Naive thymus-derived CD8-positive, alpha-beta T cell (primary cell): ENCODE data around the gene RET. TPM values are rescaled to one million over a fixed set of nuclear protein-coding genes. Genes with fewer than 3 reads are reported as not detected.

ENCODE experiments used
- ATAC-seq, 2 donors: fragments of 150-1000 bp; cut with Tn5 transposase in 1 of 2; sonication (Bioruptor Pico), chemical (Tn5 transposase) in 1 of 2; 1 replicate in 1 of 2; 2 replicates in 1 of 2; pipeline ENCODE4 v1.10.0; 2021; ENCODE audit warnings: mild to moderate bottlenecking in 2 of 2, moderate library complexity in 2 of 2
- POLR2A ChIA-PET: fragments of 350-600 bp; sonication (Branson Sonifier 250); formaldehyde crosslinking; loops from one replicate; lab custom pipeline; 2021; ENCODE audit warnings: antibody characterized with exemption; lab: Charles Lee
- DNase-seq, 10 donors: peaks; one replicate each; pipeline versions ENCODE4 v3.0.0 to v3.0.0-alpha.2; 2020 to 2022
- H3K27ac Mint-ChIP-seq, 10 donors: one replicate each; pipeline ENCODE4 v1.8.0; 2020 to 2022; ENCODE audit warnings: mild to moderate bottlenecking in 10 of 10, mixed read lengths in 10 of 10, moderate library complexity in 4 of 10, inconsistent platforms in 1 of 10
- H3K27me3 Mint-ChIP-seq, 5 donors: one replicate each; pipeline ENCODE4 v1.8.0; 2021 to 2022; ENCODE audit warnings: mixed read lengths in 5 of 5
- H3K36me3 Mint-ChIP-seq, 3 donors: one replicate each; pipeline ENCODE4 v1.8.0; 2020 to 2022; ENCODE audit warnings: mixed read lengths in 3 of 3, mild to moderate bottlenecking in 2 of 3, inconsistent platforms in 1 of 3
- H3K4me1 Mint-ChIP-seq, 4 donors: one replicate each; pipeline ENCODE4 v1.8.0; 2021 to 2022; ENCODE audit warnings: mixed read lengths in 4 of 4
- H3K4me3 Mint-ChIP-seq, 10 donors: one replicate each; pipeline ENCODE4 v1.8.0; 2020 to 2022; ENCODE audit warnings: mild to moderate bottlenecking in 10 of 10, mixed read lengths in 10 of 10, moderate library complexity in 6 of 10, inconsistent platforms in 1 of 10
- H3K9me3 Mint-ChIP-seq, 9 donors: one replicate each; pipeline ENCODE4 v1.8.0; 2020 to 2022; ENCODE audit warnings: mixed read lengths in 9 of 9, mild to moderate bottlenecking in 3 of 9, inconsistent platforms in 1 of 9, moderate library complexity in 1 of 9
- polyA plus RNA-seq, 3 donors: library from polyadenylated mRNA; unstranded; fragments of 300-500 nt; fragmentation: Illumina TruSeq; gene quantifications; one replicate each; pipeline ENCODE4 v1.2.3, GENCODE V29; 2021
- total RNA-seq, 8 experiments: library from RNA in 2 of 8; stranded (reverse) in 2 of 8; gene quantifications; one replicate each; pipeline ENCODE4 v1.2.3 and lab custom pipeline; 2021 to 2026

Gene RET
- total and polyA plus RNA-seq, 5 experiments from 2014 or later: not detected

DNA sequence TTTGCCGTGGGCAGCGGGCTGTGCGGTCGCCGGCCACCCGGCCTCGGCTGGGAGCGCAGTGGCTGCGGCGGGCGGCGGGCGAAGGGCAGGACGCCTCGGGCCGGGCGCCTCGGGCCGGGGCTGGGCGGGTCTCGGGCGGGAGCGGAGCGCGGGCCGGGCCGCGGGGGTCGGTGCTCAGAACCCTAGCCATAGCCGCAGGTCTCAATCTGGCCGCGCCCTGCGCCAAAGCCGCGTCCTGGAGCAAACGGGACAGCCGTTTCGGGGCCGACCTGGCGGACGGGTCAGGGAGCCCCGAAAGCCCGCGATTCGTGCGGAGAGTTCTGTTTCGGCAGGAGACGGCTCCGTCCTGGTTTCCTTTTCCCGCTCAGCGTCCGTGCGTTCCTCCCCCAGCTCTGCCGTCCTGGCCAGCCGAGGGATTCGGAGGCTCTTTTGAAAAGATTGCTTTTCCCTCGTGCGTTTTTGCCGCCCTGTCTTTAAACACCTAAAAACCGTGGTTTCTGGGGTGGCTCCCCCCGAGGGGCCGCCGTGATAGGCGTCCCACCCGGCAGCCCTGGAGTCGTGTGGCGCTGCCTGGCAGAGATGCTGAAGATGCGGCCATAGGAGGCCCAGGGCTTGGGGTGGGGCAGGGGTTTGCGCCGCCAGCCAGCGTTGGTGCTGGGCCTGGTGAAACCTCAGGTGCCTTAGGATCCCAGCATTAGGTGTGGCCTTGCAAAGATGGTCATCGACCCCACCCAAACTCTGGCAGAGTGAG lies 727 bp downstream of the RET start:
- no peaks in the 10 kb centered on the region for H3K9me3 Mint-ChIP-seq
- DNase-seq (no peak), ATAC-seq (no peak)
- H3K4me3 Mint-ChIP-seq: peak overlapping the region; percentile 30 to 74 (median 62)
- peaks cover 0 to 7% (median 3%) of the 10 kb centered on the region in 4 donors for H3K4me1 Mint-ChIP-seq
- POLR2A ChIA-PET: no interaction called here
- H3K27ac Mint-ChIP-seq: no peak overlapping the region
- H3K27me3 Mint-ChIP-seq: peaks cover 11 to 54% (median 40%) of the 10 kb centered on the region in 5 donors
- no peaks in the 10 kb centered on the region for H3K36me3 Mint-ChIP-seq

DNA sequence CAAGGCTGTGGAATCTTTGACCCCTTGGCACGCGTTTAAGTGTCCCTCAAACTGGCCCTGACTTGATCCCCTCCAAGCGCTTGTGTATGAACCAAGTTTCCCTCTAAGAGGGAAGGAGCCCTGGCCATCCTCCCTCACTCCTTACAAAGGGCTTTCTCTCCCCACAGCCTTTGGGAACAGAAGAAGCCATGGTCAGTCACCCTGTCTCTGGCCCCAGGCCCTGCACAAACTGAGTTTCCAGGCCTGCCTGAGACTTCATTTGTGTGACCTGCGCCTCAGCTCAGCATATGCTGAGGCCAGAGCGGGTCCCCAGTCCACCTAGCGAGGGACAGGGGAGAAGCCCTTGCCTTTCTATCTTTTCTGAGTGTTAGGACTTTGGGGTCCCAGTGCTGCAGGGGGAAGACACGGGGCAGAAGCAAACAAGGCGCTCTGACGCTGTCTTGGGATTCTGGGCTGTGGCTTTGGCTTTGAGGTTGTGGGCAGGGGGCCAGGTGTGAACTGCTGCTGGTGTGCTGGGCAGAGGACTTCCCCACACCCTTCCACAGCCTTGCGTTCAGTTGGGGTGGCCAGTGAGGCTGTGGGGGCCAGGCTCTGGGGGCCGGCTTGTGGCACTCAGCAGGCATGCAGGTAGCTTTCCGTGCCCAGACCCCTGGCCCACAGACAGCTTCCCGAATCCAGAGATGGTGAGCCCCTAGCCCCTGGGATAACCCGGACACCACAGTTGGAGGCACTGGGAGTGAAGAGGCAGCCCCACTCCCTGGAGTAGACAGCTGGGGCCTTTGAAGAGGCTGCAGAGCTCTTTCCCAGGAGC lies 1.5 kb downstream of the RET start:
- POLR2A ChIA-PET: no interaction called here
- peaks cover 0 to 7% (median 3%) of the 10 kb centered on the region in 4 donors for H3K4me1 Mint-ChIP-seq
- H3K27me3 Mint-ChIP-seq: peaks cover 11 to 61% (median 37%) of the 10 kb centered on the region in 5 donors
- H3K9me3 Mint-ChIP-seq: no peaks in the 10 kb centered on the region
- no peak for DNase-seq
- no peak for ATAC-seq
- H3K36me3 Mint-ChIP-seq: no peaks in the 10 kb centered on the region
- H3K4me3 Mint-ChIP-seq: peak overlapping the region in 9 of 10 donors; percentile 10 to 60 (median 44)
- H3K27ac Mint-ChIP-seq: no peak overlapping the region

- Mint-ChIP-seq H3K27ac (no peak overlapping the region), H3K4me1 (peaks cover 0 to 7% (median 4%) of the 10 kb centered on the region in 4 donors), H3K9me3 (no peaks in the 10 kb centered on the region), H3K27me3 (peaks cover 11 to 63% (median 39%) of the 10 kb centered on the region in 5 donors), H3K4me3 (peak overlapping the region in 5 of 10 donors; percentile 9 to 60 (median 30)), H3K36me3 (no peaks in the 10 kb centered on the region)
- POLR2A ChIA-PET: no interaction called here
- DNase-seq: no peak
- ATAC-seq: no peak
Measured at GRCh38 chr10:43078986-43079273, 2.1 kb downstream of the RET start.

DNA sequence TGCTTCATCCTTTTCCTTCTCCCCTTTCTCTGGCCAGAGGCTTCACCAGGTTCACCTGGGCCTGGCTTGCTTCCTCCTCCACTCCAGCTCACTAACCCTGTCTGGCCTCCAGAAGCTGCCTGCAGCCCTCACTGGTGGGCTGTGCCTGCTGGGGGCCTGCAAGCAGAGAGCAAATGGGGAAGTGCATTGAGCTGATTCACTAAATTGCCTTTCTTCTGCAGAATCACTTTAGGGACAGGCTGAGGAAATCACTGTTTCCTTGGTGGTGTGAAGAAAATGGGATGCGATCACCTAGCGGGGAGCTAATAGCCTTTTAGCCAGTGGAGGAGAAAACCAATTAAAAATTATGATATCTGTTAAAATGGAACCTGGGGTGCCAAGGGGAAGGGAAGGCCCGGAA lies 3.0 kb downstream of the RET start:
- POLR2A ChIA-PET: no interaction called here
- no peak overlapping the region for H3K4me3 Mint-ChIP-seq
- peaks cover 11 to 63% (median 46%) of the 10 kb centered on the region in 5 donors for H3K27me3 Mint-ChIP-seq
- H3K36me3 Mint-ChIP-seq: no peaks in the 10 kb centered on the region
- H3K9me3 Mint-ChIP-seq: no peaks in the 10 kb centered on the region
- ATAC-seq (no peak), DNase-seq (no peak)
- no peak overlapping the region for H3K27ac Mint-ChIP-seq
- peaks cover 0 to 12% (median 5%) of the 10 kb centered on the region in 4 donors for H3K4me1 Mint-ChIP-seq

GRCh38 chr10:43082087-43082486 lies 5.2 kb downstream of the RET start:
- Mint-ChIP-seq H3K4me3 (no peak overlapping the region), H3K36me3 (no peaks in the 10 kb centered on the region), H3K4me1 (peaks cover 0 to 9% (median 4%) of the 10 kb centered on the region in 4 donors), H3K9me3 (no peaks in the 10 kb centered on the region), H3K27ac (no peak overlapping the region), H3K27me3 (peaks cover 5 to 49% (median 35%) of the 10 kb centered on the region in 5 donors)
- ATAC-seq (no peak), DNase-seq (no peak)
- POLR2A ChIA-PET: no interaction called here

GRCh38 chr10:43082746-43083145 lies 5.9 kb downstream of the RET start:
- POLR2A ChIA-PET: no interaction called here
- Mint-ChIP-seq H3K9me3 (no peaks in the 10 kb centered on the region), H3K4me3 (no peak overlapping the region), H3K4me1 (peaks cover 0 to 6% (median 3%) of the 10 kb centered on the region in 4 donors), H3K36me3 (no peaks in the 10 kb centered on the region), H3K27me3 (peaks cover 6 to 48% (median 35%) of the 10 kb centered on the region in 5 donors), H3K27ac (no peak overlapping the region)
- no peak for DNase-seq
- ATAC-seq: no peak

DNA sequence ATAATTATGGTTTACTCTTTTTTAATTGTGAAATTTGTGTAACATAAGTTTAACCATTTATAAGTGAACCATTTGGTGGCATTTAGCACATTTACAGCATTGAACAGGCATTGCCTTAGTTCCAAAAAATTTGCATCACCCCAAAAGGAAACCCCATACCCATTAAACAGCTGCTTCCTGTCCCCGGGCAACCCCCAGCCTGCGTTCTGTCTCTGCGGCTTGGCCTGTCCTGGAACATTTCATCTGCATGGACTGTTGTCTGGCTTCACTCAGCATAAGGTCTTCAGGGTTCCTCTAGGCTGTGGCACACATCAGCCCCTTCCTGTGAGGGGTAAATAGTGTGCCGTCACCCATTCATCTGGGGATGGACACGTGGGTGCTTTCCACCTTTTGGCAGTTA lies 6.9 kb downstream of the RET start:
- no peak overlapping the region for H3K27ac Mint-ChIP-seq
- H3K9me3 Mint-ChIP-seq: no peaks in the 10 kb centered on the region
- H3K36me3 Mint-ChIP-seq: no peaks in the 10 kb centered on the region
- peaks cover 0 to 6% (median 3%) of the 10 kb centered on the region in 4 donors for H3K4me1 Mint-ChIP-seq
- POLR2A ChIA-PET: no interaction called here
- H3K27me3 Mint-ChIP-seq: peaks cover 6 to 40% (median 33%) of the 10 kb centered on the region in 5 donors
- H3K4me3 Mint-ChIP-seq: no peak overlapping the region
- ATAC-seq (no peak), DNase-seq (no peak)

- no peaks in the 10 kb centered on the region for H3K9me3 Mint-ChIP-seq
- DNase-seq (no peak), ATAC-seq (no peak)
- no peaks in the 10 kb centered on the region for H3K36me3 Mint-ChIP-seq
- no peak overlapping the region for H3K27ac Mint-ChIP-seq
- peaks cover 0 to 6% (median 2%) of the 10 kb centered on the region in 4 donors for H3K4me1 Mint-ChIP-seq
- no peak overlapping the region for H3K4me3 Mint-ChIP-seq
- POLR2A ChIA-PET: no interaction called here
- peaks cover 2 to 36% (median 23%) of the 10 kb centered on the region in 5 donors for H3K27me3 Mint-ChIP-seq
Measured at GRCh38 chr10:43084812-43085211, 7.9 kb downstream of the RET start.

- DNase-seq: no peak
- ATAC-seq: no peak
- Mint-ChIP-seq H3K9me3 (no peaks in the 10 kb centered on the region), H3K36me3 (no peaks in the 10 kb centered on the region), H3K4me1 (peaks cover 0 to 6% (median 2%) of the 10 kb centered on the region in 4 donors), H3K4me3 (no peak overlapping the region), H3K27ac (no peak overlapping the region), H3K27me3 (peaks cover 0 to 28% (median 13%) of the 10 kb centered on the region in 5 donors)
- POLR2A ChIA-PET: no interaction called here
Measured at GRCh38 chr10:43086321-43086942, 9.6 kb downstream of the RET start.

GRCh38 chr10:43089519-43089918 lies 12.7 kb downstream of the RET start:
- H3K9me3 Mint-ChIP-seq: no peaks in the 10 kb centered on the region
- POLR2A ChIA-PET: no interaction called here
- H3K4me3 Mint-ChIP-seq: no peak overlapping the region
- H3K4me1 Mint-ChIP-seq: peaks cover 0 to under 1% (median 0%) of the 10 kb centered on the region in 4 donors
- no peaks in the 10 kb centered on the region for H3K36me3 Mint-ChIP-seq
- peaks cover 0 to 18% (median 6%) of the 10 kb centered on the region in 5 donors for H3K27me3 Mint-ChIP-seq
- DNase-seq (no peak), ATAC-seq (no peak)
- H3K27ac Mint-ChIP-seq: no peak overlapping the region

DNA sequence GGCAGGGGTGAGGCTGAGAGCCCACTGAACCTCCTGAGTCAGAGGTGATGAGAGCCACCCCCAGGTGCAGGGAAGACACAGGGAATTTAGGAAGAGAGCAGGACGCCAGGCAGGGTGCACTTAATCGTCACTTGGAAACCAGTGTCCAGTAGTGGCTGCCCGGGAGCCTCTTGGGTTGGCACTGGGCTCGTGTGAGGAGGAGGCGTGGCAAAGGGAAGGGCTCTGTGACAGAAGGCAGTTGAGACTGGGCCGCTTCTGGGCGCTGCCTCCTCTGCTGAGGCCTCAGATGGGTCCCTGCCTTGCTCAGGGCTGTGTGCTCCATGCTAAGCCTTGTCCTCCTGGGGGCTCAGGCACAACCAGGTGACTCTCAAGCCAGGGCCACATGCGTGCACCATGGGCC lies 13.3 kb downstream of the RET start:
- no peaks in the 10 kb centered on the region for H3K4me1 Mint-ChIP-seq
- peaks cover 0 to 17% (median 6%) of the 10 kb centered on the region in 5 donors for H3K27me3 Mint-ChIP-seq
- no peak for DNase-seq
- no peaks in the 10 kb centered on the region for H3K36me3 Mint-ChIP-seq
- no peak overlapping the region for H3K27ac Mint-ChIP-seq
- no peaks in the 10 kb centered on the region for H3K9me3 Mint-ChIP-seq
- POLR2A ChIA-PET: no interaction called here
- H3K4me3 Mint-ChIP-seq: no peak overlapping the region
- ATAC-seq: no peak

DNA sequence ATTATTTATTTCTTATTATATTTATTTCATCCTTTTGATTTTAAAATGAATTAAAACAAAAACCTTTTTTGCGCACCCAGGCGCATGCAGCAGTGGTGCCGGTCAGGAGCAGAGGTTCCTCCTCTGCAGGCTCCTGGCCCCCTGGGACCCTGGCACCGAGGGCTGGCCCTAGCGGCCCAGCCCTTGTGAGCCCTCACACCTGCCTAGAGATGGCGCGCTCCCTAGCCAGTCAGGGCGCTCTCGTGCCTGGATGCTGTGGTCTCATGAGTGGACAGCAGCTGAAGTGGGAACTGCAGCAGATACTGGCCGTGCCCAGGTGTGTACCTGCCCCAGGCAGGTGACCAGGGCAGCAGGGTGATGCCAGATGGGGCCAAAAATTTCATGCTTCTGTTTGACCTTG lies 13.8 kb downstream of the RET start:
- Mint-ChIP-seq H3K4me1 (no peaks in the 10 kb centered on the region), H3K27ac (no peak overlapping the region), H3K4me3 (no peak overlapping the region), H3K27me3 (peaks cover 0 to 17% (median 6%) of the 10 kb centered on the region in 5 donors), H3K36me3 (no peaks in the 10 kb centered on the region), H3K9me3 (no peaks in the 10 kb centered on the region)
- ATAC-seq (no peak), DNase-seq (no peak)
- POLR2A ChIA-PET: no interaction called here

DNA sequence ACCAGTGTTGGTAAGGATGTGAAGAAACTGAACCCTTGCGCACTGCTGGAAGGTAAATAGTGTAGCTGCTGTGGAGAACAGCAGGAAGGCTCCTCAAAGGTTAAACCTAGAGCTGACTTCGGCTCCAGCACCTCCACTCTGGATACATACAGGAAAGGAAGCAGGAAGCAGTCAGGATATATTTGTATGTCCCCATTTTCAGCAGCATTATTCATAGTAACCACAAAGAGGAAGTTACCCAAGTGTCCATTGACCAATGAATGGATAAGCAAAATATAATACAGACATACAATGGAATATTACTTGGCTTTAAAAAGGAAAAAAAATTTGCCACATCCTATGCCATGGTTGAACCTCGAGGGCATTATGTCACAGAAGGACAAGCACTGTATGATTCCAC lies 15.0 kb downstream of the RET start:
- ATAC-seq: no peak
- POLR2A ChIA-PET: no interaction called here
- no peak overlapping the region for H3K27ac Mint-ChIP-seq
- H3K9me3 Mint-ChIP-seq: no peaks in the 10 kb centered on the region
- DNase-seq: no peak
- no peaks in the 10 kb centered on the region for H3K36me3 Mint-ChIP-seq
- no peaks in the 10 kb centered on the region for H3K4me1 Mint-ChIP-seq
- no peak overlapping the region for H3K4me3 Mint-ChIP-seq
- H3K27me3 Mint-ChIP-seq: peaks cover 0 to 17% (median 6%) of the 10 kb centered on the region in 5 donors
